PFSK-1 (cell line): ENCODE results near the gene WDR33.

Experiments used
- FOXP2 ChIP-seq: optimal IDR thresholded peaks from 2 replicates; pipeline ENCODE3; 2011; ENCODE audit warnings: borderline replicate concordance, control low read depth, inconsistent platforms; ENCODE audit not compliant: insufficient read depth; ENCODE audit errors: extremely low read length, extremely low read depth
- POLR2AphosphoS5 ChIP-seq: IDR thresholded peaks from 2 replicates; pipeline ENCODE4 v1.6.1; 2012; ENCODE audit warnings: low read depth, mild to moderate bottlenecking, control low read depth, low read length, moderate library complexity
- REST ChIP-seq, 2 experiments: IDR thresholded peaks; 2 replicates each; pipeline versions ENCODE4 v1.6.1 to v1.8.0; 2011 to 2012; ENCODE audit warnings: low read depth in 2 of 2, low read length in 2 of 2, control low read depth in 1 of 2, inconsistent platforms in 1 of 2, mild to moderate bottlenecking in 1 of 2, moderate library complexity in 1 of 2; ENCODE audit not compliant: insufficient read depth in 1 of 2
- SIN3A ChIP-seq: IDR thresholded peaks from 2 replicates; pipeline ENCODE4 v1.6.1; 2012; ENCODE audit warnings: mild to moderate bottlenecking, low read length, moderate library complexity, borderline replicate concordance; ENCODE audit not compliant: insufficient read depth
- TAF1 ChIP-seq: IDR thresholded peaks from 2 replicates; pipeline ENCODE4 v1.6.1; 2012; ENCODE audit warnings: low read length, control low read depth, borderline replicate concordance; ENCODE audit not compliant: insufficient read depth

Gene WDR33

GRCh38 chr2:127678991-127679390 lies 132.0 kb downstream of the WDR33 start:
- TF ChIP-seq TAF1 (no peak), REST (IDR thresholded peaks at IDR 0.05; ENCODE audit: insufficient read depth in 1 of 2, low read depth in 2 of 2, low read length in 2 of 2) (no peak), SIN3A (no peak), POLR2AphosphoS5 (no peak), FOXP2 (no peak)

GRCh38 chr2:127678531-127678930 lies 132.4 kb downstream of the WDR33 start:
- TF ChIP-seq REST (IDR thresholded peaks at IDR 0.05; ENCODE audit: insufficient read depth in 1 of 2, low read depth in 2 of 2, low read length in 2 of 2) = no peak
- no peak for TF ChIP-seq FOXP2
- no peak for TF ChIP-seq POLR2AphosphoS5
- no peak for TF ChIP-seq TAF1
- no peak for TF ChIP-seq SIN3A

- TF ChIP-seq FOXP2 (no peak), REST (IDR thresholded peaks at IDR 0.05; ENCODE audit: insufficient read depth in 1 of 2, low read depth in 2 of 2, low read length in 2 of 2) (no peak), TAF1 (no peak), POLR2AphosphoS5 (no peak), SIN3A (no peak)
Observed at GRCh38 chr2:127676906-127677305, 134.1 kb downstream of the WDR33 start.

GRCh38 chr2:127675331-127676261 lies 135.4 kb downstream of the WDR33 start, which contains the start of gene LIMS2:
Gene LIMS2 (minus strand): TSS chr2:127675530. CDS start chr2:127675024, 506 bp downstream.
- TF ChIP-seq TAF1 (no peak), FOXP2 (no peak), SIN3A (no peak), POLR2AphosphoS5 (no peak), REST (IDR thresholded peaks at IDR 0.05; ENCODE audit: insufficient read depth in 1 of 2, low read depth in 2 of 2, low read length in 2 of 2) (no peak)
